Colon (tissue), 2 donors: Measurements from ENCODE around the gene SRRM1.
"Not testable (repeated sequence)": the region's sequence is repeated elsewhere in the genome, so short reads cannot be mapped to it uniquely, and the experiment has no call there.

Experiments used
- FAIRE-seq: peaks from 2 replicates; lab custom pipeline; 2012; peaks lifted over from hg19 to GRCh38; lab: Jason Lieb, UNC
- donor health status: control.
- donor health status: control.

SRRM1 gene

DNA sequence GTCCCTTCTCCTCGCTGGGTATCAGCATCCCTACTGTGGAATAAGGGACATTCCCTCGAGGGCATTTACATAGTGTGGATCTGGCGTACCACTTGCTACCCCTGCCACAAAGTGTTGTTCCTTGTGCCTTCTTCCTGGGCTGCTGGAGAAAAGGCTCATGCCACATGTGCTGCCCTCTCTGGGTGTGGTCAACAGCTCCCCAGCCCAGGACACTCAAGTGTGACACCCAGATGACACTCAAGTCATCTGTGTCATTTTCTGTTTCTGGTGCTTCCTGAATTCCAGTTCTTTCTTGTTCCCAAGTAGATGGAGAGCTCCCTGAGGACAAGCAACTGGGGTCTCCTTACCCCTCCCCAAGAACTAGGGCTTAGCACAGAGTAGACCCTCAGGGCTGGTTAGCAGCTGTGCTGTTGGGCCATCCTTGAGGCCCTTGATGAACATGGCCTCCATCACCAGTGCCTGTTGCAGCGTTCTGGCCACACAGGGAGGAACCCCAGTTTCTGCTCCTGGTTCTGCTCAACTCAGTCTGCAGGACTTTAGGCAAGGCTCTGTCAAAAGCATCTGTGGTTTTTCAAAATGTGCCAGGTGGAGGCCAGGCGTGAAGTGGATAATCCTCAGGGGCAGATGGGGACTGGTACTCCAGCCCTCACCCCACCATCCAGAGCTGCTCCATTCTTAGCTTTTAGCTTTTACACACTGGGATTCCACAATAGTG, 53.1 kb downstream of the SRRM1 start:
- no peak for FAIRE-seq

DNA sequence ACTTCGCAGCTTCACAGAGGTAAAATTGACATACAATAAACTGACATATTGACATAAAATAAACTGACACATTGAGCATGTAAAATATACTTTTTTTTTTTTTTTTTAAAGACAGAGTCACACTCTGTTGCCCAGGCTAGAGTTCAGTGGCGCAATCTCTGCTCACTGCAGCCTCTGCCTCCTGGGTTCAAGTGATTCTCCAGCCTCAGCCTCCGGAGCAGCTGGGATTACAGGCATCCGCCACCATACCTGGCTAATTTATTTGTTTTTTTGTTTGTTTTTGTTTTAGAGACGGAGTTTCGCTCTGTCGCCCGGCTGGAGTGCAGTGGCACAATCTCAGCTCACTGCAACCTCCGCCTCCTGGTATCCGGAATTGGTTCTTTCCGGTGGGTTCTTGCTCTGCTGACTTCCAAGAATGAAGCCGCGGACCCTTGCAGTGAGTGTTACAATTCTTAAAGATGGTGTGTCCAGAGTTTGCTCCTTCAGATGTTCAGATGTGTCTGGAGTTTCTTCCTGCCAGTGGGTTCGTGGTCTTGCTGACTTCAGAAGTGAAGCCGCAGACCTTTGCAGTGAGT, 53.7 kb downstream of the SRRM1 start:
- no peak for FAIRE-seq

DNA sequence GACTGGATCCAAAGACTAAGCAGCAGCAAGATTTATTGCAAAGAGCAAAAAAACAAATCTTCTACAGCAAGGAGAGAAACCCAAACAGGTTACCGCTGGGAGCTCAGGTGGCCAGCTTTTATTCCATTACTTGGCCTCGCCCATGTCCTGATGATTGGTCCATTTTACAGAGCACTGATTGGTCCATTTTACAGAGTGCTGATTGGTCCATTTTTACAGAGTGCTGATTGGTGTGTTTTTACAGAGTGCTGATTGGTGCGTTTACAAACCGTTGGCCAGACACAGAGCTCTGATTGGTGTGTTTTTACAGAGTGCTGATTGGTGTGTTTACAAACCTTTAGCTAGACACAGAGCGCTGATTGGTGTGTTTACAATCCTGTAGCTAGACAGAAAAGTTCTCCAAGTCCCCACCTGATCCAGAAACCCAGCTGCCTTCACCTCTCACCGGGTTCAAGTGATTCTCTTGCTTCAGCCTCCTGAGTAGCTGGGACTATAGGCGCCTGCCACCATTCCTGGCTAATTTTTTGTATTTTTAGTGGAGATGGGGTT, 54.4 kb downstream of the SRRM1 start:
- not testable (repeated sequence) for FAIRE-seq

DNA sequence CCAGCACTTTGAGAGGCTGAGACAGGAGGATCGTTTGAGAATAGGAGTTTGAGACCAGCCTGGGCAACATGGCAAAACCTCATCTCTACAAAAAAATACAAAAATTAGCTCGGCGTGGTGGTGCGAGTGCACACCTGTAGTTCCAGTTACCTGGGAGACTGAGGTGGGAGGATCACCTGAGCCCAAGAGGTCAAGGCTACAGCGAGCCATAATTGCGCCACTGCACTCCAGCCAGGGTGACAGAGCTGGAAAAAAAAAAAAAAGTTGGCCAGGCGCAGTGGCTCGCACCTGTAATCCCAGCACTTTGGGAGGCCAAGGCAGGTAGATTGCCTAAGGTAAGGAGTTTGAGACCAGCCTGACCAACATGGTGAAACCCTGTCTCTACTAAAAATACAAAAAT, 55.2 kb downstream of the SRRM1 start:
- FAIRE-seq, result not testable (repeated sequence)

DNA sequence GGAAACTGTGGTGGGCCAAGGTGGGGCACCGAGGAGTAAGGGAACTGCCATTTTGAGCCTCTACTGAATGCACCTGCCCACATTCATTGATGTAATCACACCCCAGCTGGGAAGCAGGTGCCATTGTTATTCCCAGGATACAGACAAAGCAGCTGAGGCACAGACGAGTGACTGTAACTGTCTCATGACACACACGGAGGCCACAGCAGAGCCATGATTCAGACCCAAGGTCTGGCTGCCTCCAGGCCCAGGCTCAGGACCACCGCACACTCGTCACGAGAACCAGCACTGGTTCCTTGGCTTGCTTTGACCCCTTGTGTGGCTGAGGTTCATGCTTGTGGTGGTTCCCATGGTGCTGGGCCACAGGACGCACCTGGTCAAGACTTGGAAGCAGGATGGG, 56.5 kb downstream of the SRRM1 start:
- no peak for FAIRE-seq

DNA sequence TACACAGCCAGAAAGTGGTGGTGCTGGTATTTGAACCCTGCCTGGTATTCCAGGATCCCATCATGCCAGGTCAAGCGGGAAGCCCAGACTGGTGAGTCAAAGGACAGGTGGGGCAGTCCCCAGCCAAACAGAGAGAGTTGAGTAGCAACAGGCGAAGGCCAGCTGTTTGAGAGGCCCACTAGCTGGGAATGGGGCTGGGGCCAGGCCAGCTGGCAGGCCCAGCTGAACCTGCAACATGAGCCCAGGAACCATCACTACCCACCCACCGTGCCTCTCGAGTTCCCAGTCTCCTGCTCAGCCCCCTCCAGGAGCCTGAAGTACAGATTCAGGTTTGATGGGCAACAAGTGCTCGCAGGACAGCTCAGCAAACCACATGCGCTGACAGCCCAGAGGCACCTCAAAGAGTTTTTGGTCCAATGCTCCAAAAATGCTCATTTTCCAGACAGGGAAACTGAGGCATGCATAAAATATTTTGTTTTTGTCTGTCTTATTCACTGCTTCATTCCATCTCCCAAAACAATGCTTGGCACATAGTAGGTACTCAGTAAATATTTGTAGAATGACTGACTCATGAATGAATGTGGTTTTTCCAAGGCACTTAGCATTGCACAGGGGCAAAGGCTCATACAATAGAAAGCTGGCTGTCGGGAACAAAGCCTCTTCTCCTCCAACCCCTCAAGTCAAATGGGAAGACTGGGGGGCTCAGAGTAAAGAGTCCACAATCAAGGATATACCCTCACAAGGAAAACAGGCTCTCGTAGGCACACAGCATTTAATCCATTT, 59.6 kb downstream of the SRRM1 start:
- no peak for FAIRE-seq

DNA sequence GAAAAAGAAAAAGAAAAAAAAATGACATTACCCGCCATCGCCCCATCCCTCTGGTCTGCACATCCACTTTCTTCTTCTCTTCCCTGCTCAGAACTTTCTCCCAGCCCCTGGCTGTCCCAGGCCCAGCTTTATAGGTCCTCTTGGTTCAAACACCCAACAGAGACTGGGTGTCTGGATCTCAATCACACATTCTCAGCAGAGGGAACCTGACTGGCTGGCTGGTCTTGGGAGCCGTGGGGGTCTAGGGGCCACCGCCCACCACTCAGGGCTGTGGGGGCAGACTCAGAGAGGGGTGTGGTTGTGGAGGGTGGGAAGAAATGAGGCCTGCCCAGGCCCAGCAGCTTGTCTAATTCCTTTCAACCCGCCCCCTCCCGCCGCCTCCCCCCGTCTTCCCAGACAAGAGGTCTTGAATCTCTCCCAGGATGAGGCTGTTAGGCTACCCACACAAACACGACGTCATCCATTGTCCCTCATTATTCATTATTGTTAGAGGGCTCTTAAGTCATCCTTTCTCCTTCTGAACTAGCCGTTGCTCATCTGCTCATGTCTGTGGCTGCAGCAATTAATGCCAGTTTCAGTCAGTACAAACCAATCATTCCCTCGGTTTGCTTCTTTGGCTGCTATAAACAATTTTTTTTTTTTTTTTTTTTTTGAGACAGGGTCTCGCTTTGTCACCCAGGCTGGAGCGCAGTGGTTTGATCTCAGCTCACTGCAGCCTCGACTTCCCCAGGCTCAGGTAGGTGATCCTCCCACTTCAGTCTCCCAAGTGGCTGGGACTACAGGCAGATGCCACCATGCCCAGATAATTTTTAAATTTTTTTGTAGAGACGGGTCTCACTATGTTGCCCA, 61.5 kb downstream of the SRRM1 start:
- no peak for FAIRE-seq

DNA sequence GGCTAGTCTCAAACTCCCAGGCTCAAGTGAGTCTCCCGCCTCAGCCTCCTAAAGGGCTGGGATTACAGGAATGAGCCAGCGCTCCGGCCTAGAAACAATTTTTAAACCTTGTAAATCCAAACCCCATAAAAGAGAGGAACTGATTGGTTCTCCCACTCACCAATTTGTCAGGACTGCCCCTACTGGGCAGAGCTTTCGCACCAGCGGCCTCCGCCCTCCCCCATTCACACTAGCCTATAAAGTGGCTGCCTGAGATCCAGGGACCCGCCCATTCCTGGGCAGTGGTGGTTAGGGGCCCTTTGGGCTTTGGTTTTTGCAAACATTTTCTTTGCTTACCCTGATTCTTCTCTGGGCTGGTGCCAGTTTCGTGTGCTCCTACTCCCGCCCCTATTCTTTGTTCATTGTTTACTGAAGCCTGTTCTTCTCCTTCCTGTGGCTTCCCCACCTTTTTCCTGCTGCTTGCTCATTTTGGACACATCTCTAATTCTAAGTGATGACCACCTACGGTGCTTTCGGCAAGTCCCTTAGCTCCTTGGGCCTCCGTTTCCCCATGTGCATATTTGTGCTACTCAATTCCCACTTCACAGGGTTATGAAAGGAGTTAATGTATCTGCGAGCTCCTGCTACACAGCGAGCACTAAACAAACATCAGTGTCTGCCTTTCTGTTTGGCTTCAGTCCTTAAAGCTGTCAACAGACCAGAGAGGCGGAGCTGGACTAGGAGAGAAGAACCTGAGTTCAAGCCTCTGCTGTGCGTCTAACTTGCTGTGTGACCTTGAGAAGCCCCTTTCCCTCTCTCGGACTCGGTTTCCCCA, 62.4 kb downstream of the SRRM1 start:
- no peak for FAIRE-seq

DNA sequence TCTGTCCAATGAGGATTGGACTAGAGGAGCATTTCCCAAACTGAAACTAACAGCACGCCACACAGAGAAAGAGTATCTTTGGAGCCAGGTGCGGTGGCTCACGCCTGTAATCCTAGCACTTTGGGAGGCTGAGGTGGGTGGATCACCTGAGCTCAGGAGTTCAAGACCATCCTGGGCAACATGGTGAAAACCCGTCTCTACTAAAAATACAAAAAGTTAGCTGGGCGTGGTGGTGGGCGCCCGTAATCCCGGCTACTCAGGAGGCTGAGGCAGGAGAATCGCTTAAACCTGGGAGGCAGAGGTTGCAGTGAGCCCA, 62.9 kb downstream of the SRRM1 start:
- FAIRE-seq, result not testable (repeated sequence)

DNA sequence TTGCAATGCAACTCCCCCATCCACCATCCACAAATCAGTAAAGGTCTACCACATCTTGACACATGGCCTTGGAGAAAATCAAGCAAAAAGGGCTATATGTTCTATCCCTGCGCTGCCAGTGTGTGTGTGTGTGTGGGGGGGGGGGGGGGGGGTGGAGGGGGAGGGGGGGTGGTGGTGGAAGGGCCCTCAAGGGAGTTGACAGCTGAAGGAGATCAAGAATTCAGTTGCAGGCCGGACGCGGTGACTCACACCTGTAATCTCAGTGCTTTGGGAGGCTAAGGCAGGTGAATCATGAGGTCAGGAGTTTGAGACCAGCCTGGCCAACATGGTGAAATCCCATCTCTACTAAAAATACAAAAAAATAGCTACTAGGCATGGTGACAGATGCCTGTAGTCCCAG, 64.6 kb downstream of the SRRM1 start:
- FAIRE-seq, result no peak

DNA sequence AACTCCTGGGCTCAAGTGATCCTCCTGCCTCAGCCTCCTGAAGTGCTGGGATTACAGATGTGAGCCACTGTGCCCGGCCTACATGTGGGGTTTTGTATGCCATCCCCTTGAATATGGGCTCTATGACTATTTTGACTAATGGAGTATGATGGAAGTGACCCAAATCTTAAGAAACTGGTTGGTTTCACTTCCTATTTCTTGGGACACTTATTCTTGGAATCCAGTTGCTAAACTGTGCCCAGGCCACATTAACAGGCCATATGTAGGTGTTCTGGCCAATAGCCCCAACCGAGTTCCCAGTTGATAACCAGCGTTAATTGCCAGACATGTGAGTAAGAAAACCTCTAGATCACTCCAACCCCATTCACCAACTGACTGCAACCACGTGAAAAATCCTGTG, 65.8 kb downstream of the SRRM1 start:
- FAIRE-seq, result no peak

DNA sequence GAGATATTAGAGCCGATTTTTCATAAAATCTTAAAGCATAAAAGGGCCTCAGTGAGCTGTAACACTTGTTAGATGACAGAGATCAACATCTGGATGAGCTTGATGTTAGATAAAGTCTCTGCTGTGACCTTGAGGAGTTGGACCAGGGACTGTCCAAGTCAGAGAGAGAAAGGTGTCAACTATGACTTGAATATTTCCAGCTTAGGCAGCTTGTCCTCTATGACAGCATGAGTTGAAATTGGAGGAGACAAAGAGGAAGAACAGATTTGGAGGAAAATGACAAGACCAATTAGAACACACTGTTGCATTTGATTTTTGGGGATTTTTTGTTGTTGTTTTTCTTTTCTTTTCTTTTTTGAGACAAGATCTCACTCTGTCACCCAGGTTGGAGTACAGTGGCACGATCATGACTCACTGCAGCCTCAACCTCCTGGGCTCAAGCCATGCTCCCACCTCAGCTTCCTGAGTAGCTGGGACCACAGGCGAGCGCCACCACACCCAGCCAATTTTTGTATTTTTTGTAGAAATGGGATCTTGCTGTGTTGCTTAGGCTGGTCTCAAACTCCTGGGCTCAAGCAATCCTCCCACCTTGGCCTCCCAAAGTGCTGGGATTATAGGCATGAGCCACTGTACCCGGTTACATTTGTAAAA, 66.8 kb downstream of the SRRM1 start:
- FAIRE-seq, result no peak

DNA sequence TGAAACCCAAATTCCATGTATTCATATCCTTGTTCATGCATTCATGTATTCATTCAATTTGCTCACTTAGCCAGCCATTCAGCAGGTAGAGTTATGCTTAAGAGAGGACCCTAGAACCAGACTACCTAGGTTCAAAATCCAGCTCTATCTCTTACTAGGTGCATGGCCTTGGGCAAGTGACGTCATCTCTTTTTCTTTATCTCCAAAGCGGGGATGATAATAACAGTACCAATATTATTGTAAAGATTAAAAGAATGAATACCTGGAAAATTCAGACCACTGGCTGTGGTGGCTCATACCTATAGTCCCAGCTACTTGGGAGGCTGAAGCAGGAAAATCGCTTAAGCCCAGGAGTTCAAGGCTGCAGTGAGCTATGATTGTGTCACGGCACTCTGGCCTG, 68.2 kb downstream of the SRRM1 start:
- no peak for FAIRE-seq

DNA sequence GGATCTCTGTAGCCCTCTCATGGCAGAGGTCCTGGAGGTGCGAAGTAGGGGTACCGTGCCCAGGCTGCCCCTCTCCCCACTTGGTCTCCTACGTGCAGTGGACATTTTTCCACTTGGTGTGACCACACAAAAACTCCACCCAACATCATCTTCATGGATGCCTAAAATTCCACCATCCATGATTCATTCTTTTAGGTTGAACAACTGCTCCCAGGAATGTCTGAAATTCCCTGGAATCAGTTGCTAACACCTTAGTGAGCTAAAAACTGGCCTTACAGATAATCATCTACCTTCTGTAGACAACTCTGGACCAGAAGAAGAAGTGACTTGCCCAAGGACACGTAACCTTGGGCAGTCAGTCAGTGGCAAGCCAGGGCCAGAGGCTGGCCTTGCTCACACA, 70.1 kb downstream of the SRRM1 start:
- FAIRE-seq, result no peak

DNA sequence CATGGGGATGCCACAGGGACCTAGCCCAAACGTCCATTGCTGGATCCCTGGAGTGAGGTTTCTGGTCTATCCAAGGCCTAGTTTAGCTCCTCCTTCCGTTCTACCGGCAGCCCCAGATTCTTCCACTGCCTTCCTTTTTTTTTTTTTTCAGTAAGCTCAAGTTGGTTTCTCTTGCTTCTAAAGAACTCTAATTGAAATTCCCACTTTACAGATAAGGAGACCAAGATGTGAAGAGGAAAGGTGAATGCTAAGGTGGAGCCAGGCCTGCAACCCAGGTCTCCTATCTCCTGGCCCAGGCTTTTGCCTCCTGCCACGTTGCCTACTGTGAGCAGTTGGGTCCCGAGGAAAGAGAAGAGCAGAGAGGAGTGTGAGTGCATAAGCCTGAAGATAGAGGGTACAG, 70.6 kb downstream of the SRRM1 start:
- FAIRE-seq, result no peak

DNA sequence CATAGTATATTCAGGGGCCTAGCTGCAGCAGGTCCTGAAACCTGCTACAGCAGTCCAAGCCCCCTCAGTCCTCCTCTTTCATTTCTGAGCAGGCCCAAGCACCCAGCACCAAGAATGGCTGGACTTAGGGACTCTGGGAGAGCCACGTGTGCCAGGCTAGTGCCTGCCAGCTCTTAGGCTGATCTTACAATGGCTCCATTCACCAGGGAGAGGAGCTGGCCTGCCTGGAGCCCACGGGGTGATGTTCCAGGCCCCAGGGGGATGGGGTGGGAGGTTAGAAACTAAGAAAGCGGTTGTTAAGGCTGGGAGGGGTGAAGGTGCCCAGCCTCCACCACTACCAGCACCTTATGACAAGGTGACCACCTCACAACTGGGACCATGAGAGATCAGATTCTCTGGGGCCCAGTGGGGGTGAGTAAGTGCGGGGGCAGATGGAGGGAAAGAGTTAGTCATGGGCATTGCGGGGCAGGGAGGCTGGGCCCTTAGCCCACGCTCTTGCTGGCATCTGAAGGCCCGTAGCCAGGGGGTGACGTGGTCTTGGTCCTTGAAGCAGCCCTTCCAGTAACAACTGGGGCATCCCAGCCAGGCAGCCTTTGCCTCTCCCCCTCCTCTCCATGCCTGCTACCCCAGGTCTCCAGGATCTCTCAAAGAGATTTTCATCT, 71.9 kb downstream of the SRRM1 start:
- FAIRE-seq, result no peak

DNA sequence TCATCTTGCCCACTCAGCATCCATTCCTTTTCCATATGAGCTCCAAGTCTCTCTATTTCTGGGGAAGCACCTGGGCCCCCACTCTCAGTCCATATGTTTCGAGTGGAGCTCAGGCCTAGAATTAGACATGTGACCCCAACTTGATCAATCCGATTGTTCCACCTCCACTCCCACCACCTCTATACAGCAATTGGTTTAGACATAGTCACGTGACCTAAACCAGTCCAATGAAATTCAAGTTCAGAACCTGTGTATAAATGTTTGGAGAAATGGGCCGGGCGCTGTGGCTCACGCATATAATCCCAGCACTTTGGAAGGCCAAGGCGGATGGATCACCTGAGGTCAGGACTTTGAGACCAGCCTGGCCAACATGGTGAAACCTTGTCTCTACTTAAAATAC, 72.6 kb downstream of the SRRM1 start:
- FAIRE-seq, result no peak

DNA sequence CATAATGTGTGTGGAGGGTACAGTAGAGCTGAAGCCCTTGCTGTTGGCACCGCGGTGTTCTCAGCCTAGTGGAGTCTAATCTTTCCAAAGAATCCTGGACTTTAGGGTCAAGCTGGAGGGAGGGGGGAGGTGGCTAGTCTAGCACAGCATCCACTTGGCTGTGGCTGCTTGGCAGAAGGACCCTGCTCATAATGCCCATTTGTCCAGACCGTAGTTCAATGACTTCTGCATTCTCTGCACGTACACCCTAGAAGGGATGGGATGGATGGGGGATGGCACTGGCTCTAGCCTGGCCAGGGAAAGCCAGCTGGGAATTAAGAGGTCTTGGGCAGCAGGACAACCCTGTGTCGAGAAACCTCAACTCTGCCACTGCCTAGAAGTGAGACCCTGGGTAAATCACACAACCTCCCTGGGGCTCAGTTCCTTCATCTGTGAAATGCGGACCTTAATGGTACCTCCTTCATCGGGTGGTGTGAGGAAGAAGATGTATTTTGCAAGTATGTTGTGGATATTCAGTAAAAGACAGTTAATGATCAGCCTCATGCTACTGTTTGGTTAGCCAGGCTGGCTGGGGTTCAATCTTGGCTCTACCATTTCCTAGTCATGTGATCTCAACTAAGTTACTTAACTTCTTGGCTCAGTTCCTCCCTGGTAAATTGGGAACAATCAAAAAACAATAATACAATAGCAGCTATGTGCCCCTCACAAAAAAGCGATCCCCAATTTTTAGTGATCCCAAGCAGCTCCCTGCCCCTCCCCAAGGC, 75.0 kb downstream of the SRRM1 start:
- no peak for FAIRE-seq

DNA sequence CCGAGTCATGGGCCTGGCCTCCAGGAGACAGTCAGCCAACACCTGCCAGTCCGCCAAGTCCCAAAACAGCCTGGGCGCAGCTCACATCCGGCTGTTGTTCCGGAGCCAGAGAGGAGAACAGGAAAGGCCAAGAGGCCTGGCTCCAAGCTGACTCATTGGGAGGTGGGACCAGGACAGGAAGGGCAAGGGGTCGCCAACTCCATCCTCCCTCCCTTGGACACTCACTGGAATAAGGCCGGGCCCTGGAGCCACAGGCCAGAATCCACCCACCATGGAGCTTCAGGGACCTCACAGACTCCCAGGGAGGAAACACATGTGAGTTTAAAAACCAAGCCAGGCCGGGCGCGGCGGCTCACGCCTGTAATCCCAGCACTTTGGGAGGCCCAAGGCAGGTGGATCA, 77.0 kb downstream of the SRRM1 start:
- no peak for FAIRE-seq

DNA sequence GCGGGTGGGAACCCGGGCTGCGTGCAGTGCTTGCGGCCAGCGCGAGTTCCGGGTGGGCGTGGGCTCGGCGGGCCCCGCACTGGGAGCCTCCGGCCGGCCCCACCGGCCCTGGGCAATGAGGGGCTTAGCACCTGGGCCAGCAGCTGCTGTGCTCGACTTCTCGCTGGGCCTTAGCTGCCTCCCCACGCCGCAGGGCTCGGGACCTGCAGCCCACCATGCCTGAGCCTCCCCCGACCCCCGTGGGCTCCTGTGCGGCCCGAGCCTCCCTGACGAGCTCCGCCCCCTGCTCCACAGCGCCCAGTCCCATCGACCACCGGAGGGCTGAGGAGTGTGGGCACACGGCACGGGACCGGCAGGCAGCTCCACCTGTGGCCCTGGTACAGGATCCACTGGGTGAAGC, 78.4 kb downstream of the SRRM1 start:
- FAIRE-seq, result no peak
